Measurements from ENCODE around the gene EGFL7. TPM values are rescaled to one million over a fixed set of nuclear protein-coding genes. Genes with fewer than 3 reads are reported as not detected.

Gene EGFL7
- total and polyA plus RNA-seq, 2 of the 13 experiments (the other 11 are each of a cell fraction or from before 2014, with no cell fraction given): 0.20 to 5.1 TPM

DNA sequence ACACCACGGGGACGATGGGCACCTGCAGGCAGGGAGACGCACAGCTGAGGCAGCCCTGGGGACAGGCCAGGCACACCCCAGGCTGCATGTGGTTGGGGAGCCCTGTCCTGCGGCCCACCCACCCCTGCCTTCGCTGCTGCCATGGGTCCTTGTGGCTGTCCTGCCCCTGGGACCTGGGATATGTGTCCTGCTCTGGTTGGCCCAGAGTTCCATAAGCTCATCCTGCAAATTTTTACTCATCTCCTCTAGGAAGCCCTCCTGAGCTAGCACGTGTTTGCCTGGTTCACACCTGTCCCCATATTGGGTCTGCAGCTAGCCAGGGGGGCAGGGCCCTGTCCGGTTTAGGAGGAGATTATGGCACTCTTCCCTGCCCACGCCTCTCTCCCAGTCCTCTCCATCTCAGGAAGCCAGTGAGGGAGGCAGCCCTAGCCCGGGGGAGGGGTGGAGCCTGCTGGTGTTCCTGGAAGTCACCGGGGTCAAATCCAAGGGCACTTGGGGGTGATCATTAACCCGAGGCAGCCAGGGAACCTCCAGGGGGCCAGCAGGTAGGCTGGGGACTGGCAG, 12.2 kb downstream of the EGFL7 start (continued):
- TF ChIP-seq, protein P1, sequence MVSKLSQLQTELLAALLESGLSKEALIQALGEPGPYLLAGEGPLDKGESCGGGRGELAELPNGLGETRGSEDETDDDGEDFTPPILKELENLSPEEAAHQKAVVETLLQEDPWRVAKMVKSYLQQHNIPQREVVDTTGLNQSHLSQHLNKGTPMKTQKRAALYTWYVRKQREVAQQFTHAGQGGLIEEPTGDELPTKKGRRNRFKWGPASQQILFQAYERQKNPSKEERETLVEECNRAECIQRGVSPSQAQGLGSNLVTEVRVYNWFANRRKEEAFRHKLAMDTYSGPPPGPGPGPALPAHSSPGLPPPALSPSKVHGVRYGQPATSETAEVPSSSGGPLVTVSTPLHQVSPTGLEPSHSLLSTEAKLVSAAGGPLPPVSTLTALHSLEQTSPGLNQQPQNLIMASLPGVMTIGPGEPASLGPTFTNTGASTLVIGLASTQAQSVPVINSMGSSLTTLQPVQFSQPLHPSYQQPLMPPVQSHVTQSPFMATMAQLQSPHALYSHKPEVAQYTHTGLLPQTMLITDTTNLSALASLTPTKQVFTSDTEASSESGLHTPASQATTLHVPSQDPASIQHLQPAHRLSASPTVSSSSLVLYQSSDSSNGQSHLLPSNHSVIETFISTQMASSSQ (IDR thresholded peaks at IDR 0.05; ENCODE audit: low read depth): peak; percentile 95
- TF ChIP-seq, protein P1 (CRISPR knock-in tag; IDR thresholded peaks at IDR 0.05; ENCODE audit: borderline replicate concordance): peak; percentile 99
- TF ChIP-seq RARA (CRISPR knock-in tag; IDR thresholded peaks at IDR 0.05) (peak; percentile 95), NR2F2 (IDR thresholded peaks at IDR 0.05; ENCODE audit: borderline replicate concordance, low read depth) (peak; percentile 84), PRPF4 (IDR thresholded peaks at IDR 0.05; ENCODE audit: low read depth, low read length, poor library complexity, severe bottlenecking) (no peak), KDM5B (CRISPR knock-in tag; IDR thresholded peaks at IDR 0.05; ENCODE audit: borderline replicate concordance) (peak; percentile 69; the same call in 1 of the 2 replicates), GABPB1 (CRISPR knock-in tag; IDR thresholded peaks at IDR 0.05) (peak; percentile 32; the same call in 1 of the 2 replicates), HMG20B (CRISPR knock-in tag; conservative IDR thresholded peaks at IDR 0.05) (peak; percentile 73; the same call in 1 of the 2 replicates), TCF12 (IDR thresholded peaks at IDR 0.05) (no peak), TCF12 (CRISPR knock-in tag; IDR thresholded peaks at IDR 0.05) (no peak), RXRB (CRISPR knock-in tag; IDR thresholded peaks at IDR 0.05; ENCODE audit: borderline replicate concordance) (peak; percentile 89), ZNF224 (CRISPR knock-in tag; IDR thresholded peaks at IDR 0.05) (no peak), MYC (CRISPR knock-in tag; IDR thresholded peaks at IDR 0.05; ENCODE audit: borderline replicate concordance) (no peak), TBX2 (CRISPR knock-in tag; IDR thresholded peaks at IDR 0.05; ENCODE audit: borderline replicate concordance) (peak; percentile 69), TBL1XR1 (IDR thresholded peaks at IDR 0.05; ENCODE audit: borderline replicate concordance, low read length, partially characterized antibody) (peak; percentile 63), RXRA (CRISPR knock-in tag; IDR thresholded peaks at IDR 0.05) (peak; percentile 88), ZNF326 (CRISPR knock-in tag; IDR thresholded peaks at IDR 0.05; ENCODE audit: borderline replicate concordance) (no peak), ZNF30 (CRISPR knock-in tag; IDR thresholded peaks at IDR 0.05) (no peak)
- TF ChIP-seq, protein P2, sequence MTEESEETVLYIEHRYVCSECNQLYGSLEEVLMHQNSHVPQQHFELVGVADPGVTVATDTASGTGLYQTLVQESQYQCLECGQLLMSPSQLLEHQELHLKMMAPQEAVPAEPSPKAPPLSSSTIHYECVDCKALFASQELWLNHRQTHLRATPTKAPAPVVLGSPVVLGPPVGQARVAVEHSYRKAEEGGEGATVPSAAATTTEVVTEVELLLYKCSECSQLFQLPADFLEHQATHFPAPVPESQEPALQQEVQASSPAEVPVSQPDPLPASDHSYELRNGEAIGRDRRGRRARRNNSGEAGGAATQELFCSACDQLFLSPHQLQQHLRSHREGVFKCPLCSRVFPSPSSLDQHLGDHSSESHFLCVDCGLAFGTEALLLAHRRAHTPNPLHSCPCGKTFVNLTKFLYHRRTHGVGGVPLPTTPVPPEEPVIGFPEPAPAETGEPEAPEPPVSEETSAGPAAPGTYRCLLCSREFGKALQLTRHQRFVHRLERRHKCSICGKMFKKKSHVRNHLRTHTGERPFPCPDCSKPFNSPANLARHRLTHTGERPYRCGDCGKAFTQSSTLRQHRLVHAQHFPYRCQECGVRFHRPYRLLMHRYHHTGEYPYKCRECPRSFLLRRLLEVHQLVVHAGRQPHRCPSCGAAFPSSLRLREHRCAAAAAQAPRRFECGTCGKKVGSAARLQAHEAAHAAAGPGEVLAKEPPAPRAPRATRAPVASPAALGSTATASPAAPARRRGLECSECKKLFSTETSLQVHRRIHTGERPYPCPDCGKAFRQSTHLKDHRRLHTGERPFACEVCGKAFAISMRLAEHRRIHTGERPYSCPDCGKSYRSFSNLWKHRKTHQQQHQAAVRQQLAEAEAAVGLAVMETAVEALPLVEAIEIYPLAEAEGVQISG (CRISPR knock-in tag; IDR thresholded peaks at IDR 0.05): 0 out of 2 replicates have a peak, but pooled peaks have one; percentile 13
- TF ChIP-seq, protein P3, sequence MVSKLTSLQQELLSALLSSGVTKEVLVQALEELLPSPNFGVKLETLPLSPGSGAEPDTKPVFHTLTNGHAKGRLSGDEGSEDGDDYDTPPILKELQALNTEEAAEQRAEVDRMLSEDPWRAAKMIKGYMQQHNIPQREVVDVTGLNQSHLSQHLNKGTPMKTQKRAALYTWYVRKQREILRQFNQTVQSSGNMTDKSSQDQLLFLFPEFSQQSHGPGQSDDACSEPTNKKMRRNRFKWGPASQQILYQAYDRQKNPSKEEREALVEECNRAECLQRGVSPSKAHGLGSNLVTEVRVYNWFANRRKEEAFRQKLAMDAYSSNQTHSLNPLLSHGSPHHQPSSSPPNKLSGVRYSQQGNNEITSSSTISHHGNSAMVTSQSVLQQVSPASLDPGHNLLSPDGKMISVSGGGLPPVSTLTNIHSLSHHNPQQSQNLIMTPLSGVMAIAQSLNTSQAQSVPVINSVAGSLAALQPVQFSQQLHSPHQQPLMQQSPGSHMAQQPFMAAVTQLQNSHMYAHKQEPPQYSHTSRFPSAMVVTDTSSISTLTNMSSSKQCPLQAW (CRISPR knock-in tag; IDR thresholded peaks at IDR 0.05): peak; percentile 100
- TF ChIP-seq, protein P4, sequence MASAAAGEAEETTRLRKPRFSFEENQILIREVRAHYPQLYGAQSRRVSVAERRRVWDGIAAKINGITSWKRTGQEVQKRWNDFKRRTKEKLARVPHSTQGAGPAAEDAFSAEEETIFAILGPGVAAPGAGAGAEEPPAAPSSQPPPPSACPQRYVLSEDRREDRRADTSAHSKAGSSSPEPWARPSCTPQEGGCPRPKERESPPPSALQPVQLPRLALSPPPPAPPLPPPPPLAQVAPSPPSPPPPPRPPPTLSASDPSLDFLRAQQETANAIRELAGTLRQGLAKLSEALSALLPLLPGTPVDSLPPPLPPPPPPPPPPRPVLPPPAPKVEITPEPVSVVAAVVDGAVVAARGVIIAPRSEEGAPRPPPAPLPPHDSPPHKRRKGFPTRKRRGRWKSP (CRISPR knock-in tag; IDR thresholded peaks at IDR 0.05): no peak

Measured in HepG2 (cell line).